MCF 10A (cell line): ENCODE measurements around the gene SYNPR. TPM values are rescaled to one million over a fixed set of nuclear protein-coding genes. Genes with fewer than 3 reads are reported as not detected.
"Not testable (repeated sequence)": the region's sequence is repeated elsewhere in the genome, so short reads cannot be mapped to it uniquely, and the experiment has no call there.

Experiments
- BruUV-seq: library from RNA; stranded (reverse); fragments of 400-500 nt; replicated peaks from 2 replicates; lab custom pipeline; 2021; lab: Mats Ljungman, UMichigan
- CTCF ChIA-PET: fragments of 300-600 bp; sonication (Branson Sonifier 250); formaldehyde crosslinking; extraction: SDS; loops from one replicate; lab custom pipeline; 2021; ENCODE audit warnings: antibody characterized with exemption, inconsistent platforms; lab: Yijun Ruan, JAX
- POLR2A ChIA-PET: fragments of 300-600, 350-650 bp; sonication (Branson Sonifier 250); formaldehyde crosslinking; extraction: SDS; loops from one replicate; lab custom pipeline; 2020; ENCODE audit warnings: antibody characterized with exemption, inconsistent platforms; lab: Yijun Ruan, JAX
- DNase-seq: peaks from one replicate; pipeline ENCODE4 v3.0.0-alpha.2; 2018; ENCODE audit not compliant: unreplicated experiment
- H3K27ac Mint-ChIP-seq: one replicate; pipeline ENCODE4 v1.8.0; 2022; ENCODE audit warnings: mild to moderate bottlenecking, low read depth, mixed read lengths; ENCODE audit not compliant: unreplicated experiment
- H3K27me3 Mint-ChIP-seq: one replicate; pipeline ENCODE4 v1.8.0; 2022; ENCODE audit warnings: mixed read lengths; ENCODE audit not compliant: insufficient read depth, unreplicated experiment
- H3K36me3 Mint-ChIP-seq: one replicate; pipeline ENCODE4 v1.8.0; 2022; ENCODE audit warnings: mild to moderate bottlenecking, moderate library complexity, mixed read lengths; ENCODE audit not compliant: insufficient read depth, unreplicated experiment
- H3K4me1 Mint-ChIP-seq: one replicate; pipeline ENCODE4 v1.8.0; 2022; ENCODE audit warnings: mixed read lengths; ENCODE audit not compliant: insufficient read depth, unreplicated experiment
- H3K4me3 Mint-ChIP-seq: one replicate; pipeline ENCODE4 v1.8.0; 2022; ENCODE audit warnings: mild to moderate bottlenecking, moderate library complexity, mixed read lengths; ENCODE audit not compliant: unreplicated experiment
- H3K9me3 Mint-ChIP-seq: one replicate; pipeline ENCODE4 v1.8.0; 2022; ENCODE audit warnings: mixed read lengths; ENCODE audit not compliant: unreplicated experiment
- intact Hi-C: fragments of 100-400 bp; cut with micrococcal nuclease; formaldehyde crosslinking; loops from 2 replicates; pipeline ENCODE4 v1.14.1; 2022
- total RNA-seq: library from RNA; stranded (reverse); gene quantifications from 2 replicates; pipeline ENCODE4 v1.2.3, GENCODE V29; 2022
- TF ChIP-seq, protein P1 (sequence below): fragments of 200-600 bp; IDR thresholded peaks from one replicate; pipeline ENCODE4 v1.8.0; 2022; ENCODE audit warnings: antibody characterized with exemption, mild to moderate bottlenecking; ENCODE audit not compliant: unreplicated experiment

The SYNPR gene
- total RNA-seq, 1 experiment from 2014 or later, result not detected

DNA sequence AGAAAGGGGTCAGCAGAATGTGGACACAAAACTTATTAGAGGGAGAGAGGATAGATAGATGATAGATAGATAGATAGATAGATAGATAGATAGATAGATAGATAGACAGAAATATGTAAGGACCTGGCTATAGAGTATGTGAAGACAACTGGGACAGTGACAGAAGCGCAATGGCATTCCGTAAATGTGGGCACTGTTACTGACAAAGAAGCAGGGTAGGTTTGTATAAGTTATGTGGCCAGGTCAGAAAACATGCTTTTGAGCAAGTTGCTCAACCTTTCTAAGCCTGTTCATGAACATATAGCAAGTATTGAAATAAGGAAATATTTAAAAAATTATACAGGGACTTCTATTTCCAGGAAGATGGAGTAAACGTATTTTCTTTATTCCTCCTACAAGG lies 357.1 kb downstream of the SYNPR start:
- no TSS peak for BruUV-seq
- TF ChIP-seq, protein P1, sequence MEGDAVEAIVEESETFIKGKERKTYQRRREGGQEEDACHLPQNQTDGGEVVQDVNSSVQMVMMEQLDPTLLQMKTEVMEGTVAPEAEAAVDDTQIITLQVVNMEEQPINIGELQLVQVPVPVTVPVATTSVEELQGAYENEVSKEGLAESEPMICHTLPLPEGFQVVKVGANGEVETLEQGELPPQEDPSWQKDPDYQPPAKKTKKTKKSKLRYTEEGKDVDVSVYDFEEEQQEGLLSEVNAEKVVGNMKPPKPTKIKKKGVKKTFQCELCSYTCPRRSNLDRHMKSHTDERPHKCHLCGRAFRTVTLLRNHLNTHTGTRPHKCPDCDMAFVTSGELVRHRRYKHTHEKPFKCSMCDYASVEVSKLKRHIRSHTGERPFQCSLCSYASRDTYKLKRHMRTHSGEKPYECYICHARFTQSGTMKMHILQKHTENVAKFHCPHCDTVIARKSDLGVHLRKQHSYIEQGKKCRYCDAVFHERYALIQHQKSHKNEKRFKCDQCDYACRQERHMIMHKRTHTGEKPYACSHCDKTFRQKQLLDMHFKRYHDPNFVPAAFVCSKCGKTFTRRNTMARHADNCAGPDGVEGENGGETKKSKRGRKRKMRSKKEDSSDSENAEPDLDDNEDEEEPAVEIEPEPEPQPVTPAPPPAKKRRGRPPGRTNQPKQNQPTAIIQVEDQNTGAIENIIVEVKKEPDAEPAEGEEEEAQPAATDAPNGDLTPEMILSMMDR, result no peak
- CTCF ChIA-PET, result no interaction called here
- no peak overlapping the region for H3K4me3 Mint-ChIP-seq
- DNase-seq, result no peak
- H3K36me3 Mint-ChIP-seq, result peaks cover 6% of the 10 kb centered on the region
- H3K27ac Mint-ChIP-seq, result no peak overlapping the region
- H3K9me3 Mint-ChIP-seq, result no peaks in the 10 kb centered on the region
- POLR2A ChIA-PET, result no interaction called here
- no peaks in the 10 kb centered on the region for H3K4me1 Mint-ChIP-seq
- peaks cover 81% of the 10 kb centered on the region for H3K27me3 Mint-ChIP-seq
- intact Hi-C loops, result no loop called here

DNA sequence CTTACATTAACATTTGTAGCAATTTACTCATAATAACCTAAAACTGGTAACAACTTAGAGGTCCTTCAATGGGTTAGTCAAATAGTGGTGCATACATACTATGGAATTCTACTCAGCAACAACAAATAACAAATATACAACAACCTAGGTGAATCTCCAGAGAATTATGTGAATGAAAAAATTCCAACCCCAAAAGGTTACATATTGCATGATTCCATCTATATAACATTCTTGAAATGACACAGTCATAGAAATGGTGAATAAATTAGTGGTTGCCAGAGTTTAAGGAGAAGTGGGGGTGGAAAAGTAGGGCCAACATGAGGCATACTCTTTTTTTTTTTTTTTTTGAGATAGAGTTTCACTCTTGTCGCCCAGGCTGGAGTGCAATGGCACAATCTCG lies 361.7 kb downstream of the SYNPR start:
- POLR2A ChIA-PET, result no interaction called here
- TF ChIP-seq, protein P1, result no peak
- CTCF ChIA-PET, result interaction anchor here (0.6 kb wide), 1 partner anchor 51 kb away, joined by 3 read pairs; no protein-coding TSS in a partner anchor
- H3K36me3 Mint-ChIP-seq, result no peaks in the 10 kb centered on the region
- intact Hi-C loops, result no loop called here
- no TSS peak for BruUV-seq
- H3K9me3 Mint-ChIP-seq, result no peaks in the 10 kb centered on the region
- H3K27ac Mint-ChIP-seq, result no peak overlapping the region
- no peaks in the 10 kb centered on the region for H3K4me1 Mint-ChIP-seq
- DNase-seq, result no peak
- peaks cover 69% of the 10 kb centered on the region for H3K27me3 Mint-ChIP-seq
- no peak overlapping the region for H3K4me3 Mint-ChIP-seq

DNA sequence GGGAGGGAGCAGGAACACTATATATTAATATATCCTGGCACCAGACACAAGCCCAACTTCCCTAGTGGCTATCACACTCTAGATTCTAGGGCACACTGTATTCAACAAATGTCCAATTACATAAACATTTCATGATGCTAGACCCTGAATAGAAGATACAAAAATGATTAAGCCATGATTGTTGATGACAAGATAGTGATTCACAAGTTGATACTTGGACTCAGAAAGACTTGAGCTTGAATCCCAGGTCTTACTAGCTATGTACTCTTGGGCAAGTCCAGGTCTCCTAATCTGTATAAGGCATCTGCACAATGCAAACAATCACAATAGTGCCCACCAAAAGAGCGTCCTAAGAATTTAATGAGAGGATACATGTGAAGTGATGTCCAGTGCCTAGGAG lies 364.4 kb downstream of the SYNPR start:
- Mint-ChIP-seq H3K27me3 (peaks cover 63% of the 10 kb centered on the region), H3K27ac (no peak overlapping the region), H3K36me3 (no peaks in the 10 kb centered on the region), H3K9me3 (no peaks in the 10 kb centered on the region), H3K4me1 (no peaks in the 10 kb centered on the region), H3K4me3 (no peak overlapping the region)
- CTCF ChIA-PET, result interaction anchor here (0.6 kb wide), 1 partner anchor 12 kb away, joined by 3 read pairs; no protein-coding TSS in a partner anchor
- DNase-seq, result no peak
- intact Hi-C loops, result no loop called here
- POLR2A ChIA-PET, result interaction anchor here (0.6 to 1.2 kb wide), 2 partner anchors 28 to 34 kb away, joined by 3 read pairs; no protein-coding TSS in a partner anchor
- TF ChIP-seq, protein P1, result no peak
- BruUV-seq, result no TSS peak

DNA sequence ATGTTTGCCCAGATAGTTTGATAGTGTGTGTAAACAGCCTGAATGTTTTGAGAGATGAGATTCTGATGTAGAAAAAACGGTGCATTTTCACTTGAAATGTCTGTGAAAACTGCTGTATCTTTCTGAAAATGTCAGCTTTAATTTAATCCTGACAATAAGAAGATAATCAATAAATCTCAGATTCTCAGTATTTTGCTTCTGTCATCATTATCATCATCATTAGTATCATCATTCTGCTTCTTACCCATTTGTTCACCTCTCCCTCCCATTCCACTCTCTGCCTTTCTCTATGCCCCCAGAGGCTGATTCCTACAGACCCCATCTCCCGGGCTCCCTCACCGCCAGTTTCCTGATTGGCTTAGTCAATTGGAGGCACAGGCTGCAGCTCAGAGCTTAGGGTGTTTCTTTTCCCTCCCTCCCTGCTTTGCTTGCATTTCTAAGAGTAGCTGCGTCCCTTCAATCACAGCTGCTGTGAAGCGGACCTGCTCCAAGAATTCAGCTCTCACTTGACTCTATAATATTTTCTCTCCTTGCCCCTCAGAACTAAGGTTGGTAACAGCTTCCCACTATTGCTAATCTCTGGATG lies 366.2 kb downstream of the SYNPR start:
- DNase-seq, result no peak
- H3K27ac Mint-ChIP-seq, result no peak overlapping the region
- ChIA-PET POLR2A (no interaction called here), CTCF (interaction anchor here (0.6 kb wide), 1 partner anchor 22 kb away, joined by 4 read pairs; no protein-coding TSS in a partner anchor)
- H3K9me3 Mint-ChIP-seq, result no peaks in the 10 kb centered on the region
- no peak overlapping the region for H3K4me3 Mint-ChIP-seq
- H3K4me1 Mint-ChIP-seq, result no peaks in the 10 kb centered on the region
- peaks cover 61% of the 10 kb centered on the region for H3K27me3 Mint-ChIP-seq
- TF ChIP-seq, protein P1, result no peak
- H3K36me3 Mint-ChIP-seq, result no peaks in the 10 kb centered on the region
- intact Hi-C loops, result no loop called here
- BruUV-seq, result no TSS peak

DNA sequence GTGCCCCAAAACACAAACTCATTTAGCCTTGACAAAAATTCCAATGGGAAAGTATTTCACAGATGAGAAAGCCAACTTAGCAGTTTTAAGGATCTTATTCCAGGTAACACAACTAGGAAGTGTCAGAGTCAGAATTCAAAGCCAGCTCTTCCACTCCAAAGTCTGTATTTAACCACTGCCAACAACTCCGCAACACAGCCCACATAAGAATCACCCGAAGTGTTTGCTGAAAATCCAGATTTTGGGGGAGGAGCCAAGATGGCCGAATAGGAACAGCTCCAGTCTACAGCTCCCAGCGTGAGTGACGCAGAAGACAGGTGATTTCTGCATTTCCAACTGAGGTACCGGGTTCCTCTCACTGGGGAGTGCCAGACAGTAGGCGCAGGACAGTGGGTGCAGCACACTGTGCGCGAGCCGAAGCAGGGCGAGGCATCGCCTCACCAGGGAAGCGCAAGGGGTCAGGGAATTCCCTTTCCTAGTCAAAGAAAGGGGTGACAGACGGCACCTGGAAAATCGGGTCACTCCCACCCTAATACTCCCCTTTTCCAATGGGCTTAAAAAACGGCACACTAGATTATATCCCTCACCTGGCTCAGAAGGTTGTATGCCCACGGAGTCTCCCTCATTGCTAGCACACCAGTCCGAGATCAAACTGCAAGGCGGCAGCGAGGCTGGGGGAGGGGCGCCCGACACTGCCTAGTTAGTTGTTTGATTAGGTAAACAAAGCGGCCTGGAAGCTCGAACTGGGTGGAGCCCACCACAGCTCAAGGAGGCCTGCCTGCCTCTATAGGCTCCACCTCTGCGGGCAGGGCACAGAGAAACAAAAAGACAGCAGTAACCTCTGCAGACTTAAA lies 367.0 kb downstream of the SYNPR start:
- H3K4me3 Mint-ChIP-seq, H3K36me3 Mint-ChIP-seq, H3K27ac Mint-ChIP-seq, DNase-seq, POLR2A ChIA-PET, BruUV-seq, intact Hi-C loops, H3K4me1 Mint-ChIP-seq, H3K9me3 Mint-ChIP-seq: not testable (repeated sequence)
- CTCF ChIA-PET, result interaction anchor here (0.6 to 1.1 kb wide), 2 partner anchors 47 to 70 kb away, joined by 3 read pairs; no protein-coding TSS in a partner anchor
- H3K27me3 Mint-ChIP-seq, result peaks cover 61% of the 10 kb centered on the region
